Stimulated activated CD4-positive, alpha-beta T cell treated with anti-CD3 and anti-CD28 coated beads, TNF-alpha, amount 100 ng/mL, for 48 hours (primary cell): ENCODE results near the gene PROS1.
"Not testable (repeated sequence)": the region's sequence is repeated elsewhere in the genome, so short reads cannot be mapped to it uniquely, and the experiment has no call there.

Source experiments
- DNase-seq, 3 donors: peaks; one replicate each; pipeline ENCODE4 v3.0.0-alpha.2; 2020; ENCODE audit warnings: low read depth in 3 of 3

The PROS1 gene

DNA sequence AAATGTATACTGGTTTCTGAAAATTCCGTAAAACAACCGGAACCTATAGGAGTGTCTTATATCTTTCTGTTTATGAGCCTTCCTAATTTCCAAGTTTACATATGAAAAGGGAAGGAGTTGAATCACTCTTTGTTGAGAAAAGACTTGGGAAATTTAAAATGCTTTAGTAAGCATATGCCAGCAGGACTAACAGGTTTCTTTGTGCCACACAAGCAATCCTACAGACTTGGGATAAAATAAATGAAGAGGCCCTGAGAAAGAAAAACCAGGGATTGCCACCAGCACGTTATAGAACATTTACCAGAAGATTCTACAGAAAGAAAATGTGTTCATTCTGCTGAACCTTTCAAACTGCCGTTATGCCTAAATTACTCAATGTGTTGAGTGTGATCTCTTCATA is 96.3 kb downstream of the PROS1 start:
- DNase-seq, result not testable (repeated sequence)

DNA sequence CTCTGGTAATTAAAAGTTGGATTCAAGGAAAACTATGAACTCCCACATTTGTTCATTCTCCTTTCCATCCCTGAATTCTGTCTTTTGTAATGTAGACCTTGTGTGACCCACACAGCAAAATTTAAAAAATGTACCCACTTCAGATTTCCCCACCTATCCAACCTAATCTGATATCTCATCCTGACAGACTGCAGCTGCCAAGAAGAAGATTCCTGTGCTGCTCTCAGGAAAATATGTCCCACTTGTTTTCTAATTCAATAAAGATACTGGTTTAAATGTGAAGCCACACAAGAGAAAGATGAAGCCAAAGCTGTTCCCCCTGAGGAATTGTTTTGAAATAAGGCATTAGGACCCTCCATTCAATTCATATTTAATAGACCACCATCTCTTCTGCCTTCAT is 100.3 kb downstream of the PROS1 start:
- not testable (repeated sequence) for DNase-seq

DNA sequence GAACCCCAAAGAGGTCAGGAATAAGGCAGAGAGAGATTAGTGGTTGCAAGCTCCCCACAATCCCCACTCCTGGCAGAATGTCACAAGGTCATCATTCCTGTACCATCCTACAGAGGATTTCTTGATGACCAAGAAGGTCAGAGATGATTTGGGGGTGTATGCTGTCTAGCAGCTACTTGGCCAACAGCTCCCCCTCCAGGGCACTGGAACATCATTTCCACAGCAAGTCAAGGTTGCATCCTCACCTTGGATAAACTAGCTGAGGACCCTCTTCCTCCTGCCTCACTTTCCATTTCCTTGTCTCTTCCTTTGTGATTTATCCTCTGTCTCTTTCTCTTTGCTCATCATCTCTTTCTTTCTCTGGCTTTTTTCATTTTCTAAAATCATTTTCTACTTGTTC is 106.3 kb downstream of the PROS1 start:
- DNase-seq, result no peak

DNA sequence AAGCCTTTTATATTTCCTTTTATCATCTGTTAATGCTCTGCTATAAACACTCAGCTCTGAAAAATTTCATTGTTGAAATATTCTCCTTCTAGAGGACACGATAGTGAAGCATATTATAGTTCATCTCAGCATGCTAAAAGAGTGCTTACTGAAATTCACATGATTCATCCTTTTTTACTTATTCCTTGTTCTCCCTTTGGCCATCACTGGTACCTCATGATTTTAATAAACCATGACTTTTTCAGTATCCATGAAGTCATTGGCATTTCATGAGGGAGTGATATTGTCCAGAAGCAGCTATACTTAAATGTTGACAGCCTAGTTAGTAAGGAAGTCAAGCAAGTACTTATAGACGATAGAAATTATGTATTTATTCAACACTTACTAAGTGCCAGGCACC is 112.7 kb downstream of the PROS1 start:
- DNase-seq, result no peak

DNA sequence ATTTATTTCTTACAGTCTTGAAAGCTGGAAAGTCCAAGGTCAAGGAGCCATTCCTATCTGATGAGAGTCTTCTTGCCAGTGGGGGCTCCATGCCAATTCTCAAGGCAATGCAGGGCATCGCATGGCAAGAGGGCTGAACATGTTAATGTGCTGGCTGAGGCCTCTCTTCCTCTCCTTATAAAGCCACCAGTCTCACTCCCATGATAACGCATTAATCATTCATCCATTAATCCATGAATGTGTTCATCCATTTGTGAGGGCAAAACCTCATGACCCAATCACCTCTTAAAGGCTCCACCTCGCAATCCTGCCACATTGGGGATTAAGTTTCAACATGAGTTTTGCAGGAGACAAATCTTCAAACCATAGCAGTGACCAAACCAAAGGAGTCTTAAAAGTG is 118.3 kb downstream of the PROS1 start:
- no peak for DNase-seq

DNA sequence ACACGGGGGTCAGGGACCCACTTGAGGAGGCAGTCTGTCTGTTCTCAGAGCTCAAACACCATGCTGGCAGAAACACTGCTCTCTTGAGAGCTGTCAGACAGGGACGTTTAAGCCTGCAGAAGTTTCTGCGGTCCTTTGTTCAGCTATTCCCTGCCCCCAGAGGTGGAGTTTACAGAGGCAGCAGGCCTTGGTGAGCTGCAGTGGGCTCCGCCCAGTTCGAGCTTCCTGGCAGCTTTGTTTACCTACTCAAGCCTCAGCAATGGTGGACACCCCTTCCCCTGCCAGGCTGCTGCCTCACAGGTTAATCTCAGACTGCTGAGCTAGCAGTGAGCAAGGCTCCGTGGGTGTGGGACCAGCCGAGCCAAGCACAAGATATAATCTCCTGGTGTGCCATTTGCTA is 121.5 kb downstream of the PROS1 start:
- DNase-seq, result not testable (repeated sequence)

DNA sequence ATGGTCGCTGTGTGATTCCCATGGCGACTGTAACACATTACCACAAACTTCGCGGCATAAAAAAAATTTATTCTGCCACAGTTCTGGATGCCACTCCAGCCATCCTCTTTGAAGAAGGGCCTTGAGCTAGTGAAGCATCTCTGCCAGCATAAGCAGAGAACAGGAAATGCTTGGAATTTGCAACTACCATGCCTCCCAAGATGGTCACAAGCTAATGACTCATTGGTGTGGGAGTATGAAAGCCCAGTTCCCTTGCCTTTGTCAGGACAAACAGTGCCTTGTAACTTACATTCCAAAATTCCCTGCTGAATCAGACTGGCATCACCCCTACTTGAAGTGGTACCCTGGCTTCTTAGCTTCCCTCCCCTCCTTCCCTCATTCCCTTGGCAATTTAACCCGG is 129.7 kb downstream of the PROS1 start:
- no peak for DNase-seq

DNA sequence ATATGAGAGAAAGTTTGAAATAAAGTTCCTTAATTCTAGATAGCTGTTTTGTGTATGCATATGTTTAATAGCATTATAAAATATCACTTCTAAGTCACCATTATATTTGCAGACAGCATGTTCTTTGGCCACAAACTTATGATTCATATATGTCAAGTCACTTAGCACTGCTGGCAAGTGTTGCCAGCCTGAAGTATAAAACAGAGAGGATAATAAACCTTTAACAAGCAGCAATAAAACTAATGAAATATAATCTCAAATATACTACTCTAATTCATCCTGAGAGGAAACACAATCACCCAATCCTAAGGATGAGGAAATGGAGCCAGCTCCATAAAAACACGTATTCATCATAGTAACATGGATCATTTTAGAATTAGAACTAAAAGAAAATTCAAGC is 134.5 kb downstream of the PROS1 start:
- not testable (repeated sequence) for DNase-seq
